Activated T-helper 1 cell treated with Interleukin-2 at 50 U/mL for 16 hours (primary cell): Measurements from ENCODE around the gene FBN3.

Experiments used
- DNase-seq: peaks from one replicate; pipeline ENCODE4 v3.0.0-alpha.2; 2020; ENCODE audit warnings: low read depth

Gene FBN3

DNA sequence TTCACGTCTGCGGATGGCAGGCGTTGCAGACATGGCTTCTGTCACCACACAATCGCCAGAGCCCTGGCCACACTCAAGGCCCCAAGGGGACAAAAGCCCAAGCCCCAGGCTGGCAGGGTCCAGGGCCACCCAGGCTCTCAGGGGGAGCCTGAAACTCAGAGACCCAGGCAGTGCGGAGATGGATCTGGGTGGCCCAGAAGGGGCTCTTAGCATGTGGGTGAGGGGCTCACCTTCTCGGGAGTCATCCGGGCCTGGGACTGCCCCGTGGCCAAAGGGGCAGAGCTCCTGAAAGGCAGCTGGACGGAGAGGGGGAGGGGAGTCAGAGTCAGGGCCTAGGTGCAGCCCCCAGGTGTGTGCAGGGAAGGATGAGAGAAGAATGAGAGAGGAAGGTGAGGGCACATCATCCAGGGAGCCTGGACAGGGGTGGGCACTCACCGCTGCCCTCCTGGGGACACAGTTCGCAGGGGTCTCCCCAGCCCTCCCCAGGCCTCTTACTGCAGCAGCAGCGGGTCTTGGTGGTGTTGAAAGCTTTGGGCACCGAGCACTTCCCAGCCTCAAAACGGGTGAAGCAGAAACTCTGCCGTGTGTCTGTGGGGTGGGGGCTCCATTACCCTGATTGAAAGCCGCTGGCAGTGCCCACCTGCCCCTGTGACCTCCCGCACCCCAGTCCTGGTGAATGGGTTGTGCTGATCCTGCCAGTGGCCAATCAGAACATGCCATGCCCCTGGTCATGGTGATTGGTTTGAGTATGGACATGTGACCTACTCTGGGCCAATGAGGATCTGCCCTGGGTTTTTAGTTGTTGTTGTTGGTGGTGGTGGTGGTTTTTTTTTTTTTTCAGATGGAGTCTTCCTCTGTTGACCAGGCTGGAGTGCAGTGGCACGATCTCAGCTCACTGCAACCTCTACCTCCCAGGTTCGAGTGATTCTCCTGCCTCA is 59.5 kb downstream of the FBN3 start:
- DNase-seq = no peak

DNA sequence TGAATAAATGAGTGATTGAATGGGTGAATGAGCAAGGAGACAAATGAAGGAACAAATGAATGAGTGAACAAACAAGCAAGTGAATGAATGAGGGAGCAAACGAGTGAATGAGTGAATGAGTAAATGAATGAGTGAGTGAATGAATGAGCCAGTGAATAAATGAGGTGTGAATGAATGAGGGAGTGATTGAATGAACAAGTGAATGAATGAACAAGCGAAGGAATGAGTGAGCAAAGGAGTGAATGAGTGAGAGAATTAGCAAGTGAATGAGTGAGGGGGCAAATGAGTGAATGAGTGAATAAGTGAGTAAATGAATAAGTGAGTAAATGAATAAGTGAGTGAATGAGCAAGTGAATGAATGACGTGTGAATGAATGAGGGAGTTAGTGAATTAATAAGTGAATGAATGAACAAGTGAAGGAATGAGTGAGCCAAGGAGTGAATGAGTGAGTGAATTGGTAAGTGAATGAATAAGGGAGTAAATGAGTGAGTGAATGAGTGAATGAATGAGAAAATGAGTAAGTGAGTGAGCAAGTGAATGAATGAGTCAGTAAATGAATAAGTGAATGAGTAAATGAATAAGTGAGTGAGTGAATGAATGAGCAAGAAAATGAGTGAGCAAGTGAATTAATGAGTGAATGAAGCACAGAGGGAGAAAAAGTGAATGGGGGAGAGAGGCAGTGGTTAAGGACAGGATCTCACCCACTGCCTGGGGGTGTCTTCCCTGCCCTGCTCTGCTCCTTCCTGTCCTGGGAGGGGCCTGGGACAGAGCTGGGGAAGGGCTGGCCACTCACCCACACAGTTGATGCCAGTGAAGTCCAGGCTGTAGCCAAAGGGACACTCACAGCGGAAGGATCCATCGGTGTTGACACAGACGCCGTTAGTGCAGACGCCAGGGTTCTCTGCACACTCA is 60.4 kb downstream of the FBN3 start:
- no peak for DNase-seq

DNA sequence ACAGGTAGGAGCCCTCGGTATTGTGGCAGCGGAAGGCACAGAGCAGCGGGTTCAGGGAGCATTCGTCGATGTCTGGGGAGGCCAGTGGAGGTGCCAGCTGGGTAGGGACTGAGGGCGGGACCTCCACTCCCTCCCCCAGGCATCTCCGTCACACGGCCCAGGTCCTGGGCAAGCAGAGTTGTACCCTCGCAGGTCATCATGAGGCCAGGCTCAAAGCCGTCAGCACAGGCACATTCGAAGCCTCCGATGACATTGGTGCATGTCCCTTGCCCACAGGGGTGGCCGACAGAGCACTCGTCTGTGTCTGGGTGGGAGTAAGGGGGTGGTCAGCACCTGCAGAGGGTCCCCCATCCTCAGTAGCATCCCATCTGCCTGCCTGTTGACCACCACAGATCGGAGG is 61.5 kb downstream of the FBN3 start:
- no peak for DNase-seq

DNA sequence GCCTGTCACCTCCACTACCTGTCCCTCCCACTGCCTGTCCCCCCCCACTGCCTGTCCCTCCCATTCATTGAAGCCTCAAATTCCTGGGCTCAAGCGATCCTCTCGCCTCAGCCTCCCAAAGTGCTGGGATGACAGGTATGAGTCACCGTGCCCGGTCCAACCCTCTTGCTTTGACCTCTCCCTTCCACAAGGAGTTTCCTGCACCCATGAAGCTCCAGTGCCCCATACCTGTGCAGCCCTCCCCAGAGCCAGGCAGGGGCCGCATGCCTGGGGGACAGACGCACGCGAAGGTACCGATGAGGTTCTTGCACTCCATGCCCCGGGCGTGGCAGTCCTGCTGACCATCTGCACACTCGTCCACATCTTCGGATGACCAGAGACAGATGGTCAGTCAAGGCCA is 62.5 kb downstream of the FBN3 start:
- DNase-seq = no peak

DNA sequence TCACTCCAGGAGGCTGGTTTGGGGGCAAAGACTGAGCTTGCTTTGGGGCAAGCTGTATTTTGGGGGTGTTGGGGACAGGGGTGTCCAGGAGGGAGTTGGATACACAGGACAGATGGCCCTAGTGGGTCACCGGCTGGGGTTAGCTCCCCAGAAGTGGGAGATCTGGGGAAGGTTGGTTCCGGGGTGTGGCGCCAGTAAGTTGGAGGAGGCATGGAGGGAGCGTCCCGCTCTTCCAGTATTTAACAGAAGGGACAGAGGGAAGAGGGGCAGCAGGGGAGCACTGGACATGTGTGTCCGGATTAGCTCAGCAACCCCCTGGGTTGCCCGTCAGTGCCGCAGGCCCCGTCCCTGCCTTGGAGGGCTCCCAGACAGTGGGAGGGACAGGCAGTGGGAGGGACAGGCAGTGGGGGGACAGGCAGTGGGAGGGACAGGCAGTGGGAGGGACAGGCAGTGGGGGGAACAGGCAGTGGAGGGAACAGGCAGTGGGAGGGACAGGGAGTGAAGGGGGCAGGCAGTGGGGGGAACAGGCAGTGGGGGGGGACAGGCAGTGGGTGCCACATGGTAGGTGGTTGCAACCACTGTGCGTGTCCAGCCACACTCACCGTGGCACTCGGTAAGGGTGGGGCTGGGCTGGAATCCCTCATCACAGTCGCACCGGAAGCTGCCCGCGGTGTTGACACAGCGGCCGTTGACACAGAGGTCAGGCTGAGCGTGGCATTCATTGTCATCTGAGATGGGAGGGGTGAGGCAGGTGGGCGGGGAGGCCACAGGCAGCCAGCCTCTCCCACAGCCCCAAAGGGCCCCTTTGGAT is 63.6 kb downstream of the FBN3 start:
- no peak for DNase-seq

DNA sequence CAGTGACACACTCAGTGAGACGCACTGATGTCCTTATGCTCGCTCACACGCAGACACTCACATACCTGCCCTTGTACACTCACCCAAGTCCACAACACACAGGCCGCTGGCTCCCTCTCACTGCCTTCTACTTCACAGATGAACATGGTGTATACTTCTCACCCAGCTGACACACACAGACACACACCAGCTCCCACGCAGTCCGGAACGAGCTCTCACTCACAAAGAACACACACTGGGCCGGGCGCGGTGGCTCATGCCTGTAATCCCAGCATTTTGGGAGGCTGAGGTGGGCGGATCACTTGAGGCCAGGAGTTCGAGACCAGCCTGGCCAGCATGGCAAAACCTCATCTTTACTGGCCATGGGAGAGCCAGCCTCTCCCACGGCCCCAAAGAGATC is 65.2 kb downstream of the FBN3 start:
- DNase-seq = no peak

DNA sequence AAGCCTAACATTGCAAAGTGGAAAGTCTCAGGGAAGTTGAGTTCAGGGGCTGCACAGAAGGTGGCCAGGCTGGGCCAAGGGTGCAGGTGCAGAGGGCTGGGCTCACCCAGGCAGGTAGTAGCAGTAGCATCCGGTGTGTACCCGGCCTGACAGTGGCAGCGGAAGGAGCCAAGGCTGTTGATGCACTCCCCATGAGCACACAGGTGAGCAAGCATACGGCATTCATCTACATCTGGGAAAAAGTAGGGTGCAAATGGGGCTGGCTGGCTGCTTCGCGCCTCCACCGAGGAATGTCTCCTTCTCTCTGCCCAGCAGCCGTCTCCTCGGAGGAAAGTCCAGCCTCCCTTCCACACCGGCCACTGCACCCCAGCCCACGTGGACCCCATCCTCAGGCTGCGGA is 66.3 kb downstream of the FBN3 start:
- no peak for DNase-seq

DNA sequence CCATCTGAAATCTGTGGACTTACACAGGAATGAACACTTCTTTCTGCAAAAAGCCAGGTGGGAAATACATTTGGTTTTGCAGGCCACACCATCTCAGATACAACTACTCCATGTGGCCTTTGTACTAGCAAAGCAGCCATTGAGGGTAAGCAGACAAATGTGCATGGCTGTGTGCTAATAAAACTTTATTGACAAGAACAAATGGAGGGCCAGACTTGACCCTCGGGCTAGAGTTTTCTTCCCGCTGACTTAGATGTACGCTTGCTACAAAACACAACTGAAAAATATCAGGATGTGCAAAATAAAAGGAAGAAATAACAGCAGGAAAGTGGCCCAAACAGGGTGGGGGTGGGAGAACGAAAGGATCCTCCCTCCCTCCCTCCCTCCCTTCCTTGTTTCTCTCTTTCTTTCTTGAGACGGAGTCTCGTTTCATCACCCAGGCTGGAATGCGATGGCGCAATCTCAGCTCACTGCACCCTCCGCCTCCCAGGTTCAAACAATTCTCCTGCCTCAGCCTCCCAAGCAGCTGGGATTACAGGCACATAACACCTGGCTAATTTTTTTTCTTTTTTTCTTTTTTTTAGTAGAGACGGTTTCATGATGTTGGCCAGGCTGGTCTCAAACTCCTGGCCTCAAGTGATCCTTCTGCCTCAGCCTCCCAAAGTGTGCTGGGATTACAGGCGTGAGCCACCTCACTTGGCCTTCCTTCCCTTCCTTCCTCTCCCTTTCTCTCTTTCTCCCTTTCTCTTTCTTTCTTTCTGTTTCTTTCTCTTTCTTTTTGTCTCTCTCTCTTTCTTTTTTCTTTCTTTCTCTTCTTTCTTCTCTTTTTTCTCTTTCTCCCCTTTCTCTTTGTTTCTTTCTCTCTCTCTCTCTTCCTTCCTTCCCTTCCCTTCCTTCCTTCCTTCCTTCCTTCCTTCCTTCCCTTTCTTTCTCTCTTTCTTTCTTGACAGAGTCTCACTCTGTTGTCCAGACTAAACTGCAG is 67.5 kb downstream of the FBN3 start:
- DNase-seq = no peak

DNA sequence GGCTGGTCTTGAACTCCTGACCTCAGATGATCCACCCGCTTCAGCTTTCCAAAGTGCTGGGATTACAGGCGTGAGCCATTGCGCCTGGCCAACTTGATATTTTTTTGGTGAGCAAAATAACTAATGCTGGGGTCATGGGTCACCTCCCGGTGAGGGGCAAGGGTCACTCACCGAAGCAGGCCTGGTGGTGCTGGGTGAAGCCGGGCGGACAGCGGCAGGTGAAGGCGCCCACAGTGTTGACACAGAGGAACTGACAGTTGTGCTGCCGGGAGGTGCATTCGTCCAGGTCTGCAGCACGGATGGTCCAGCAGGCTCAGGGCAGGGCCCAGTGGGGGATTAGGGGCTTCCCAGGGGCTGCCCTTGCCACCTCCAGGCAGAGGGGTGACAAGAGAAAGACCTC is 68.6 kb downstream of the FBN3 start:
- DNase-seq = no peak

DNA sequence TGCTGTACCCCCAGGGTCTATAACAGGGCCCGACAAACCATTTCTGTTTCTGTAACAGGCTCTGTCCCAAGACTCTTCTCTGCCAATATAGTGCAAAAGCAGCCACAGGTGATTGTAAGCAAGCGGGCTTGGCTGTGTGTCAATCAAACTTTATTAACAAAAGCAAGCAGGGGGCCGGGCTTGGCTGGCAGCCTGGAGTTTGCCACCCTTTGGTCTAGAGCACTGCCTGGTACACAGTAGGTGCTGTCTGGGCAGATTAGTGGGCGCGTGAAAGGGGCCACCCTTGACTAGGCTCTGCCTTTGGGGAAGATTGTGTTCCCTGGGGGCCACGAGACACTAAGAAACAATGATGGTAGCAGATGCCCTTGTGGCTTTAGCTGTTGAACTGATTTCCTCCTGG is 69.4 kb downstream of the FBN3 start:
- DNase-seq = no peak

DNA sequence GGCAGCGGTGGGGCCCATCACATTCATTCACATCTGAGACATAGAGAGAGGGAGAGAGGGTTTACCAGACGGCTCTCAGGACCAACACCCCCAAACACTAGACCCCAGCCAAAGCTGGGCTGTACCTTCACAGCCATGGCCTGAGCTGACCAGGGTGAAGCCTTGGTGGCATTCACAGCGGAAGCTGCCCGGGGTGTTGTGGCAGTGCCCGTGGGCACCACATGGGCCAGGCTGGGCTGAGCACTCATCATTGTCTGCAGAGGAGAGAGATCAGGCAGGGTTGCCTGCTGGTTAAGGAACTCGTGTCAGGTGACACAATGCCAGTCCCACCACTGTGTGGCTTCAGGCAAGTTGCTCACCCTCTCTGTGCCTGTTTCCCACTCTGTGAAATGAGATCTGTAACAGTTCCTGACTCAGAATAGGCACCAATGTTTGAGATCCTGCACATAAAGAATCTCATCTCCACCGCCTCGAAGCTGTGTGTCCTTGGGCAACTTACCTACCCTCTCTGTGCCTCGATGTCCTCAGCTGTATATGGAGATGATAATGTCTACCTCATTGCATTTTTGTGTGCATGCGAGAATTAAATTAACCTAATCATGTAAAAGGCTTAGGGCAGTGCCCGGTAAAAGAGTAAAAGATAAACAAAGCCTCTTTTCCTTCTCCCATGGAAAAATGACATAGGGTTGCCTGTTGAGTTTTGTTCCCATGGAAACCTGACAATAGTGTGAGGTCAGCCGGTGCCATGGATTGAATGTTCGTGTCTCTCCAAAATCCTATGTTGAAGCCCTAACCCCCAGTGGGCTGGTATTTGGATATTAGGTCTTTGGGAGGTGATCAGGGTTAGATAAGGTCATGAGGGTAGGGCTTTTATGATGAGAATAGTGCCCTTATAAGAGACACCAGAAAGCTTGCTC is 74.0 kb downstream of the FBN3 start:
- DNase-seq = no peak

DNA sequence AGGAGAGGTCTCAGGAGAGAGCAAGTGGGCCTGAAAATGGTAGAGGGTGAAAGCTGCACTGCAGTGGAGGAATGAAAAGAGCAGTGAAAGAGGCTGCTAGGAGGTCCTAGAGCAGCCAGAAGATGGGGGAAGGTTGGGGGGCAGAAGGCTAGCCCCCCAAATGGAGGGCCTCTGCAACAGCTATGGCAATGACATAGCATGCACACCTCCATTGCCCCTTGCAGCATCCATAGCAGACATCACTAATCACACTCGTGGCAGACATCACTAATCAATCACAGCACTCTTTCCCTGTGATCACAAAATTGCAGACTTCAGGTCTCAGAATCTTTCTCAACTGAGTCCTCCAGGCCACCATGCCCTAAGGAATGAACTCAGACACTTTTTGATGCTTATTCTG is 74.9 kb downstream of the FBN3 start:
- DNase-seq = no peak

DNA sequence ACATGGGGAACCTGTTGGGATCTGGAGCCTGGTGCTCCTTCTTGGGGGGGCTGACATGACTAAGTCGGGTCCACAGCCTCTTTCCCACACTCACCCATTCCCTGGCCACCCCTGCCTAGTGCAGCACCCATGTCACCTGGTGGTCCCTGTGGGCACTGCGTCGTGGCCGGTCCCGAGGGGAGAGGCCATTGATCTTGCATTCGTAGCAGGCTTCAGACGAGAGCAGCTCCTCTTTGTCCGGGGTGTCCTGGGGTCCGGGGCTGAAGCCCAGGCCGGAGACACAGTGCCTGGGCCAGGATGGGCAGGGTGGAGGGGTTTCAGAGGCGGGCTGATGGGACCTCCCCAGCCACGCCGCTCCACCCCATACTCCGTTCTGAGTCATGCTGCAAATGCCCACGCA is 77.5 kb downstream of the FBN3 start:
- DNase-seq = no peak

DNA sequence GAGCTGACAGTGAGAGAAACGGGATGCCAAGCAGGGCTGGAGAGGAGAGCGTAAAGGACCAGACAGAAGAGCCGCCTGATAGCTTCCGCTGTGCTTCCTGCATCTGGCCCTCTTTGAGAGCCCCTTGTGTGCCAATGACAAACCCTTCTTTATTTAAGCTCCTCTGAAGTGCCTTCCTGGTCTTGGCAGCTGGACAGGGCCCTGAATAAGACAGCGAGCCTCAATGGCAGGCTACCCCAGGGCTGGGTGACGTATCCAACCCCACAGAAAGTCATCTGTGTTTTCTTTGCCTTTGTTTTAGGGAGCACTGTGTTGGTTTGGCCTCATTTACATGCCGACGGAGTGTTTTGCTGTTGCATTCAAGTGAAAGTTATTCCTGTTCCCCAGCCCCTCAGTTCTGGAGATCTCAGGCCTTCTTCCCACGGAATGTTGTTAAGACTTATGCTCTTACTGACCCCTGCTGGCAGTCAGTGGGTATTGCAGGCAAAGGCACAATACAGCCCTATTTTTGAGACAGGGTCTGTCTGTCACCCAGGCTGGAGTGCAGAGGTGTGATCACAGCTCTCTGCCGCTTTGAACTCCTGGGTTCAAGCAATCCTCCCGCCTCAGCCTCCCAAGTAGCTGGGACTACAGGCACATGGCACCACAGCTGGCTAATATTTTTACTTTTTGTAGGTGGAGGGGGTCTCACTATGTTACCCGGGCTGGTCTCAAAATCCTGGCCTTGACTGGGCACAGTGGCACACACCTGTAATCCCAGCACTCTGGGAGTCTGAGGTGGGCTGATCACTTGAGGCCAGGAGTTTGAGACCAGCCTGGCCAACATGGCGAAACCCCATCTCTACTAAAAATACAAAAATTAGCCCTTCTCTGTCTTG is 80.1 kb downstream of the FBN3 start:
- DNase-seq = no peak

DNA sequence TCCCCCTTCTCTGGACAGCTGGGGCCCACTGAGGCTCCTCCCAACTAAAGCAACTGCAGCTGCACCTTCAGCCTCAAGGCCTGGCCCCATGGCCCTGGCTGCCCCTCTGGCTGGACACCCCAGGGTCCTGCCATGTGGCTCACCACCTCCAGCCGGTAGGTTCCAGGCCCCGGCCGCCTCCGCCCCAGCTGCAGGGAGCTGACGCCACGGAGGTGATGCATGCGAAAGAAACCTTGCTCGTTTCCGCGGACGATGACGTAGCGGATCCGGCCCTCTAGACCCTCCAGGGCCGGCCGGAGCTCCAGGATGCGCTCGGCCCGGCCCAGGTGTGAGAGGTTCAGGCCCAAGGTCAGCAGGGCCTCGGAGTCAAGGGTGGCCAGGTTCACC is 83.5 kb downstream of the FBN3 start:
- no peak for DNase-seq

DNA sequence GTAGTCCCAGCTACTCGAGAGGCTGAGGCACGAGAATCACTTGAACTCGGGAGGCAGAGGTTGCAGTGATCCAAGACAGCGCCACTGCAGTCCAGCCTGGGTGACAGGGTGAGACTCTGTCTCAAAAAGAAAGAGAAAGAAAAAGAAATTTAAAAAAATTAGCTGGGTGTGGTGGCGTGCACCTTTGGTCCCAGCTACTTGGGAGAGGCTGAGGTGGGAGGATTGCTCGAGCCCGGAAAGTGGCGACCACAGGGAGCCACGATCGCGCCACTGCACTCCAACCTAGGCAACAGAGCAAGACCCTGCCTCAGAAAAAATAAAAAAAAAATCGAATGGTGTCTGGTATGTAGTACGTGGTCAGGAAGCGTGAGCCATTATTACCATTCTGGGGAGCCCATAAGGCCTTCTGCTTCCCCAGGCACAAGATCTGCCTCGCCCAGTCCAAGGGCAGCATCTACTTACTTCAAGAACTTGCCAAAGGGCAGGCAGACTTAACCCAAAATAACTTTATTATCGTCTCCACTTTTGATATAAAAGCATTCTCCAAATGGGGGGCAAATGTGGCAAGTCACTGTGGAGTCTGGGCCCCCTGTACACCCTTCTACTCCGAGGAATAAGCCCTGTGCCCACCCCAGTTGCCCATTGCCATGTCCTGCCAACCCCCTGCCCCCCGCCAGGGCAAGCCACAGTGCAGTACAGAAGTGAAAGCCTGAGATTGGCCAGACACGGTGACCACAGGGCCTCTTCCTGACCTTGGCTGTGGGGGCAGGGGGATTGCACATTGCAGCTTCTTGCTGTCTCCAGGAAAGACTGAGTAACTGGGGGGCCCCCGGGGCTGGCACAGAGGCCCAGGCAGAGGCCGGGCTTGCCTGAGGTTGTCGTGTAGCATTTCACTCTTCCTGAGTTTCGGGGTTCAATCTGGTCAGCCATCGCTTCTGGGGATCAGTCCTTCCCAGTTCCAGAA is 84.2 kb downstream of the FBN3 start:
- no peak for DNase-seq

DNA sequence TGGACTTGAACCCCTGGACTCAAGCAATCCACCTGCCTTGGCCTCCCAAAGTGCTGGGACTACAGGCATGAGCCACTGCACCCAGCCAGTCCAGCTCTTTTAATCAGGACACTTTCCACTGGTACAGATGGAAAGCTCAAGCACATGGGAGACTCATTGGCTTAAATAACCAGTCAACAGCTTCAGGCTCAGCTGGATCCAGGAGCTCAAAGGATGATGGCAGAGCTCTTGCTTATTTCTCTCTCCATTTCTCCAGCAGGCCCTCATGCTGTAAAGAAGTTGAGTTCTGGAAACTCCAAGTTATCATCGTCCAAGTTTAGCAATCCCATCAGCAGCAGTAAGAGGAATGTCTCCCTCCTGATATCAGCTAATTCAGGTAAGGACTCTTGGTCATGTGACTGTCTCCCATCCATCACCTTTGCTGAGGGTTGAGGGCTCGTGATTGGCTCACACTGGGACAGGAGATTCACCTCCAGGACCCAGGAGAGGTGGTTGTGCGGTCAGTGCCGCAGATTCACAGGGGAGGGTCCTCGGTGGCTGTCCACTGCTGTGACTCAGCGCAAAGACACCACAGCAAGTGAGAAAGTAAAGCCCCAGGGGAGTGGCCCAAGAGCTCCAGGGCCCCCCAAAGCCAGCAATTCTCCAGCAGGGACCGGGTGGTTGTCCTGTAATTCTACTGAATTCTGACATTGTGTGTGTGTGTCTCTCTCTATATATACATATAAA is 91.7 kb downstream of the FBN3 start:
- no peak for DNase-seq
